LNCaP clone FGC (cell line): ENCODE measurements around the gene SH2B2.

Experiments used
- DNase-seq: peaks from one replicate; pipeline ENCODE4 v3.0.0-alpha.2; 2011; ENCODE audit warnings: low read depth
- H3K4me3 ChIP-seq: 2 replicates; pipeline ENCODE4 v1.5.1; 2011; ENCODE audit warnings: mild to moderate bottlenecking, low read depth, low read length, control low read depth
- CTCF ChIP-seq: IDR thresholded peaks from 2 replicates; pipeline ENCODE4 v1.5.1; 2012; ENCODE audit warnings: mild to moderate bottlenecking; ENCODE audit not compliant: control insufficient read depth, insufficient read depth; ENCODE audit errors: extremely low read depth

Gene SH2B2

GRCh38 chr7:102302025-102302424, 15.4 kb downstream of the SH2B2 start:
- H3K4me3 ChIP-seq = no peak overlapping the region

GRCh38 chr7:102303669-102304422, 17.2 kb downstream of the SH2B2 start:
- TF ChIP-seq CTCF = no peak
- no peak for DNase-seq
- H3K4me3 ChIP-seq = no peak overlapping the region

More at GRCh38 chr7:102302025-102302424, 15.4 kb downstream of the SH2B2 start:
- no peak for TF ChIP-seq CTCF
- no peak for DNase-seq

- DNase-seq = no peak
- no peak overlapping the region for H3K4me3 ChIP-seq
- TF ChIP-seq CTCF = no peak
Observed at GRCh38 chr7:102304668-102305067, 18.0 kb downstream of the SH2B2 start.

GRCh38 chr7:102305414-102306268, 19.0 kb downstream of the SH2B2 start:
- TF ChIP-seq CTCF = no peak
- H3K4me3 ChIP-seq = no peak overlapping the region
- DNase-seq = no peak

- TF ChIP-seq CTCF = no peak
- H3K4me3 ChIP-seq = no peak overlapping the region
- no peak for DNase-seq
Observed at GRCh38 chr7:102306916-102307677, 20.4 kb downstream of the SH2B2 start.

GRCh38 chr7:102310414-102310815, 23.7 kb downstream of the SH2B2 start:
- H3K4me3 ChIP-seq = no peak overlapping the region
- no peak for TF ChIP-seq CTCF
- DNase-seq = no peak
